Suprapubic skin (tissue), 4 donors: ENCODE measurements around the gene PTPRH. TPM values are rescaled to one million over a fixed set of nuclear protein-coding genes. Genes with fewer than 3 reads are reported as not detected.

Experiments
- DNase-seq, 2 donors: peaks; one replicate each; pipeline ENCODE4 v3.0.0-alpha.2; 2019; ENCODE audit warnings: low spot score in 2 of 2
- H3K27ac ChIP-seq: fragments of 200-600 bp; sonication (generic); one replicate; pipeline ENCODE4 v1.5.1; 2019
- H3K27me3 ChIP-seq: fragments of 200-600 bp; sonication (generic); one replicate; pipeline ENCODE4 v1.5.1; 2019
- H3K36me3 ChIP-seq: fragments of 200-600 bp; sonication (generic); one replicate; pipeline ENCODE4 v1.5.1; 2019
- H3K4me1 ChIP-seq: fragments of 200-600 bp; sonication (generic); one replicate; pipeline ENCODE4 v1.5.1; 2019
- H3K4me3 ChIP-seq: fragments of 200-600 bp; sonication (generic); one replicate; pipeline ENCODE4 v1.5.1; 2019; ENCODE audit warnings: mild to moderate bottlenecking
- H3K9me3 ChIP-seq: fragments of 200-600 bp; sonication (generic); one replicate; pipeline ENCODE4 v1.5.1; 2019
- EP300 ChIP-seq: sonication (generic); formaldehyde crosslinking; IDR thresholded peaks from one replicate; pipeline ENCODE4 v1.6.1; 2017; ENCODE audit warnings: antibody characterized with exemption
- POLR2A ChIP-seq, 2 donors: fragments of 450-650 bp; IDR thresholded peaks; one replicate each; pipeline ENCODE4 v1.6.1; 2017; ENCODE audit warnings: antibody characterized with exemption in 2 of 2, mild to moderate bottlenecking in 2 of 2, moderate library complexity in 2 of 2
- POLR2AphosphoS5 ChIP-seq, 3 donors: sonication (generic); formaldehyde crosslinking; IDR thresholded peaks; one replicate each; pipeline ENCODE4 v1.6.1; 2017; ENCODE audit warnings: antibody characterized with exemption in 3 of 3
- WGBS: methylation state at CpG from one replicate; pipeline ENCODE4 v1.1.5; 2018; 5-methylcytosine and 5-hydroxymethylcytosine counted together
- total RNA-seq, 4 donors: library from RNA; depleted of rRNA; stranded (reverse); fragments of >200 nt; gene quantifications; one replicate each; pipeline ENCODE4 v1.1.0, GENCODE V29; 2016
- TF ChIP-seq, protein P1 (sequence below), 2 donors: fragments of 200-600 bp in 1 of 2; fragments of 450-650 bp in 1 of 2; sonication (generic) in 1 of 2; IDR thresholded peaks; one replicate each; pipeline ENCODE4 v1.5.1; 2016 to 2019; ENCODE audit warnings: antibody characterized with exemption in 2 of 2, mild to moderate bottlenecking in 1 of 2, moderate library complexity in 1 of 2

PTPRH gene
- total RNA-seq, 4 donors from 2014 or later: 0.34 to 1.4 (median 1.1) TPM; not detected in 1

DNA sequence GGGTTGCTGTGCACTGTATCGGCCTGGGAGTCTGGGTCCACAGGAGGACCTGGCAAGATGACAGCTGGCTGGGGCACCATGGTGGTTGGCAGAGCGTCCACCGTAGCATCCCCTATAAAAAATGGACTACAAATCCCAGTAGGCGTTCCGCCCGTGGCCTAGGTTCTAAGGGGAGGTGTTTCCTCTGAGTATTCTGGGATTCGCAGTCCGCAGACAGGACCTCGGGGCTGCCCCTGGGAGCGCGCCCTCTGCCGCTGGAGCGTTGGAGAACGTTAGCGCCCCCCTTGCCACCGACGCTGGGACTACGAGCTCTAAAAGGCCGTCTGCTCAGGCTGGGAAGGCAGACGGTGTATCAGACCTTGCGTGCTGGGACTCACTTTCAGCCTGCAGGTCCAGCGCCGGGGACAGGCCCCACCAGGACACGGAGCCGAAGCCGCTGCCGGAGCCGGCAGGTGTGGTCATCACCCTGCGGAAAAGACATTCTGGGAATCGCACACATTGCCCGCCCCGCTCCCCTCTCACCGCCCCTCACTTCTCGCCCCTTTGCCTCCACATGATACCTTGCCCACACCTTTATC is 43.3 kb downstream of the PTPRH start:
- Histone ChIP-seq H3K27me3 (peaks cover 81% of the 10 kb centered on the region), H3K4me3 (peak overlapping the region; percentile 53), H3K36me3 (no peaks in the 10 kb centered on the region), H3K9me3 (no peaks in the 10 kb centered on the region), H3K4me1 (peaks cover 14% of the 10 kb centered on the region), H3K27ac (no peak overlapping the region)
- WGBS: 2% methylated on average over 7 of the region's 34 CpGs
- TF ChIP-seq POLR2AphosphoS5 (IDR thresholded peaks at IDR 0.05): no peak
- no peak for TF ChIP-seq POLR2A (IDR thresholded peaks at IDR 0.05)
- TF ChIP-seq, protein P1, sequence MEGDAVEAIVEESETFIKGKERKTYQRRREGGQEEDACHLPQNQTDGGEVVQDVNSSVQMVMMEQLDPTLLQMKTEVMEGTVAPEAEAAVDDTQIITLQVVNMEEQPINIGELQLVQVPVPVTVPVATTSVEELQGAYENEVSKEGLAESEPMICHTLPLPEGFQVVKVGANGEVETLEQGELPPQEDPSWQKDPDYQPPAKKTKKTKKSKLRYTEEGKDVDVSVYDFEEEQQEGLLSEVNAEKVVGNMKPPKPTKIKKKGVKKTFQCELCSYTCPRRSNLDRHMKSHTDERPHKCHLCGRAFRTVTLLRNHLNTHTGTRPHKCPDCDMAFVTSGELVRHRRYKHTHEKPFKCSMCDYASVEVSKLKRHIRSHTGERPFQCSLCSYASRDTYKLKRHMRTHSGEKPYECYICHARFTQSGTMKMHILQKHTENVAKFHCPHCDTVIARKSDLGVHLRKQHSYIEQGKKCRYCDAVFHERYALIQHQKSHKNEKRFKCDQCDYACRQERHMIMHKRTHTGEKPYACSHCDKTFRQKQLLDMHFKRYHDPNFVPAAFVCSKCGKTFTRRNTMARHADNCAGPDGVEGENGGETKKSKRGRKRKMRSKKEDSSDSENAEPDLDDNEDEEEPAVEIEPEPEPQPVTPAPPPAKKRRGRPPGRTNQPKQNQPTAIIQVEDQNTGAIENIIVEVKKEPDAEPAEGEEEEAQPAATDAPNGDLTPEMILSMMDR (IDR thresholded peaks at IDR 0.05): no peak
- no peak for TF ChIP-seq EP300
- no peak for DNase-seq

DNA sequence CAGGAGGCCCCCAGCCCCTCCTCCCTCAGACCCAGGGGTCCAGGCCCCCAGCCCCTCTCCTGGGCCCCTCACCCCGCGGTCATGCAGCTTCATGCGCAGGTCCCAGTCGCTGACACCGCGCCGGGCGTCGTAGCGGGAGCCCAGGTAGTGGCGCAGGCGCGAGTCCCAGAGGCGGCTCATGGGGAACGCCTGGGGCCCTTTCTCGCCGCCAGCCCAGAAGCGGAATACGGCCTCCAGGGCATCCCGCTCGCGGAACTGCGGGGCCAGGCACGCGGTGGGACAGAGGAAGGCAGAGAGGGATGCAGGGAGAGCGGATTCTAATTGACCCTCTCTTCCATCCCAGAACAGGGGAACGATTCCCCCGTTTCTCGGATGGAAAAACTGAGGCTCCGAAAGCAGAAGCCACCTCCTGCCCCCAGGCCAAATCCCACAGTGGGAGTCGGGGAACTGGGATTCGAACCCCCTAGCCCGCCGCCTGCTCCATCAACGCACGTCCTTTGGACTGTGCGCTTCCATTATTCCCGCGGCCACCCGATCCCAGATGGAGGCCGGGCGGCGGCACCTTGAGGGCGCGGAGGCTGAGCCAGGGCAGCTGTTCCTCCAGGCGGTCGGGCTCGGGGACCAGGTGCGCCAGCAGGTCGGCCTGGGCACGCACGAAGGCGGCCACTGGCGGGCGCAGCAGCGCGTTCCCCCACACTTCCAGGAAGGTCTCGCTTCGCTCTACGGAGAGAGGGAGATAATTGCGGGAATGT is 47.6 kb downstream of the PTPRH start:
- DNase-seq: no peak
- Histone ChIP-seq H3K36me3 (no peaks in the 10 kb centered on the region), H3K9me3 (no peaks in the 10 kb centered on the region), H3K27me3 (peaks cover 70% of the 10 kb centered on the region), H3K4me1 (peaks cover 31% of the 10 kb centered on the region), H3K27ac (no peak overlapping the region), H3K4me3 (no peak overlapping the region)
- TF ChIP-seq, protein P1 (IDR thresholded peaks at IDR 0.05): no peak
- TF ChIP-seq EP300: no peak
- TF ChIP-seq POLR2A (IDR thresholded peaks at IDR 0.05): no peak
- TF ChIP-seq POLR2AphosphoS5 (IDR thresholded peaks at IDR 0.05): no peak
- 40% methylated on average over 13 of the region's 61 CpGs for WGBS

DNA sequence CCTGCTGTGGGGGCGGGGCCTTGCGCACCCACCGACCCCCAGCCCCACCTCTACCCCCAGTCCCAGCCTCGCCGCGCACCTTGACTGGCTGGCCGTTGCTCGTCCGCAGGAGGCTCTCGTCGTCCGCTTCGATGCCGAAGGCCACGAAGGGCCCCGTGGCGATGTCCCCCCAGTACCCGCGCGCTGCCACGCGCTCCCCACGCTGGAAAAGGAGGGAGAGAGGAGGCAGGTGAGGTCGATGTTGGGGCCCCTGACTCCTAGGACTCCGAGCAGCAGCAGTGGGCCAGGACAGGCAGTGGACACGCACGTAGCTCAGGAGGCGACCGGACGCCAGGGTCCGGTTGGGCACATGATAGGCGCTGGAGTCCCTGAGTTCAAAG is 48.3 kb downstream of the PTPRH start:
- Histone ChIP-seq H3K36me3 (no peaks in the 10 kb centered on the region), H3K9me3 (no peaks in the 10 kb centered on the region), H3K27ac (no peak overlapping the region), H3K27me3 (peaks cover 70% of the 10 kb centered on the region), H3K4me3 (no peak overlapping the region), H3K4me1 (peaks cover 35% of the 10 kb centered on the region)
- TF ChIP-seq POLR2AphosphoS5 (IDR thresholded peaks at IDR 0.05) (no peak), EP300 (no peak), POLR2A (IDR thresholded peaks at IDR 0.05) (no peak)
- TF ChIP-seq, protein P1 (IDR thresholded peaks at IDR 0.05): no peak
- WGBS: 17% methylated on average over 10 of the region's 32 CpGs
- DNase-seq: no peak

DNA sequence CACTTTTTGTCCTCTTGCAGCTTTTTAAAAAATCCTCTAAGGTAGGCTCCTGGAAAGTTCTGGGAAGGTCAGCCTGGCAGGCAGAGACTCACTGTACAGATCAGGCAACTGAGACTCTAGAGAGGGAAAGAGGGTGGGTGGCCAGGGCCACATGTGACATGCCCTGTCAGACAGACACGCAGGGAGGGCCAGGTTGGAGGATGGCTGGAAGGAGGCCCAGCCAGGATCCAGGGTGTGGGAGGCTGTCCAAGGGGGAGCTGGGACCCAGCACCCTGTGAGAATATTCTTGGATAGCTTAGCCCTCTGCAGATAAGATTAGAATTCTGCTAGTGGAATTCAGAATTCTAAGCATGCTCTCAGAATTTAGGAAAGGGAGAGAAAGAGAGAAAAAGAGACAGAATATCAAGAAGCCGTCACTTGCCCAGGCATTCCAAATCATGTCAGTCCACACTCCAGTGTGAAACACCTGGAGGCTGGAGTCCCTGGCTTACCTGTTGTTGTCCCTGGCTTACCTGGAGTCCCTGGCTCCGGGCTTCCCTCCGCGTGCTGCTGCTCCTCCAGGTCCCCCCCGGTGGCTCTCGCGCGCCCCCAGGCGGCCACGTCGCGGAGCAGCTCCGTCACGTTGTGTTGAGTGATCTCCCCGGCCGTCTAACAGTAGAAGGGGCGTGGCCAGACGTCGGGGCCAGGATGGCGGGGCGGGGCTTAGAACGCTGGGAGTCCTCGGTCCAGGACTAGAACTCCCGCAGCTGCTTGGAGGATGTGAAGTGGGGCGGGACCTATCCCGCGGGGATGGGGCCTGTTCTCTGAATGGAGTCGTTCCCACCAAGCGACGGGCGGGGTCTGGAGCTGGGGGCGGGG is 48.9 kb downstream of the PTPRH start:
- no peaks in the 10 kb centered on the region for H3K9me3 ChIP-seq
- no peak overlapping the region for H3K4me3 ChIP-seq
- H3K36me3 ChIP-seq: no peaks in the 10 kb centered on the region
- WGBS: 3% methylated on average over 24 of the region's 33 CpGs
- H3K27me3 ChIP-seq: peaks cover 70% of the 10 kb centered on the region
- H3K27ac ChIP-seq: no peak overlapping the region
- TF ChIP-seq POLR2AphosphoS5 (IDR thresholded peaks at IDR 0.05) (no peak), POLR2A (IDR thresholded peaks at IDR 0.05) (no peak), EP300 (no peak)
- TF ChIP-seq, protein P1 (IDR thresholded peaks at IDR 0.05): peak; percentile 74 to 85
- peak in 1 of 2 donors; percentile 88 for DNase-seq
- peaks cover 33% of the 10 kb centered on the region for H3K4me1 ChIP-seq
